ENCODE measurements around the gene COQ4. TPM values are rescaled to one million over a fixed set of nuclear protein-coding genes. Genes with fewer than 3 reads are reported as not detected.

Gene COQ4
- total RNA-seq, 2 experiments from 2014 or later: 33.9 to 35.6 TPM

DNA sequence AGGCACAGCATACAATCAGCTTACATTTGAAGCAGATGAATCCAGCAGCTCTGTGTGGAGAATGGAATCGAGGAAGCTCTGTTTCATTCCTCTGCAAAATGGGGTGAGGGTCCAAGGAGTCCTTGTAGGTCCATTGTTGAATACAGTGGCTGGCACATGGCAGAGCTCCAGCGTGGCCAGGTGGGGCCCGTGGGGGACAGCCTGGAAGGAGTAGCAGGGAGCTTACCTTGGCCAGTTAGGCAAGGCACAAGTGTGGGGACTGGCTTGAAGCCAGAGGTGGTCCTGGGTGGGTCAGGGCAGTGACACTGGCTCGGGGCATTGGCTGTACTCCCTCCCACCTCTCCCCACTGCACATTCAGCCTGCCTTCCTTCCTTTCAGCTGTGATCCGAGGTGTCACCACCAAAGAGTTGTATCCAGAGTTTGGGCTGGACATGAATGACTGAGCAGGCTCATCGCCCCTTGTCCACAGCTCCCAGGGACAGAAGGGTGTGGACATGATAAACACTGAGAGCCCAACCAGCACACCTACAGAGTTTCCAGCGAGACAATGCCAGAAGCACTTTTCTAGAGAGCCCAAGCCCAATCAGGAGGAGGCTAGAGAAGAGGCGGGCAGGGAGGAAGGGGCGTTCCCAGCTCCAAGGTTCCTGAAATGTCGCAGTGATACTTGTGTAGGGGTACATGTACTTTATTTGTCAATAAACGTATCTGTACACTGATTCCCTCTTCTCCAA lies 34.2 kb upstream of the COQ4 start:
- H3K9me3 Mint-ChIP-seq: no peaks in the 10 kb centered on the region
- no peak overlapping the region for H3K27ac Mint-ChIP-seq
- no peak overlapping the region for H3K4me3 Mint-ChIP-seq
- DNase-seq: no peak
- peaks cover 3% of the 10 kb centered on the region for H3K36me3 Mint-ChIP-seq (ENCODE audit: low read depth)
- no peaks in the 10 kb centered on the region for H3K27me3 Mint-ChIP-seq
- H3K4me1 Mint-ChIP-seq: no peaks in the 10 kb centered on the region
- ChIA-PET POLR2A (interaction anchor here (0.6 kb wide), 1 partner anchor 164 kb away, joined by 13 read pairs; no protein-coding TSS in a partner anchor), CTCF (interaction anchor here (0.6 to 1.4 kb wide), 3 partner anchors 10 to 21 kb away, joined by 3 to 4 read pairs (median 3); no protein-coding TSS in a partner anchor)

DNA sequence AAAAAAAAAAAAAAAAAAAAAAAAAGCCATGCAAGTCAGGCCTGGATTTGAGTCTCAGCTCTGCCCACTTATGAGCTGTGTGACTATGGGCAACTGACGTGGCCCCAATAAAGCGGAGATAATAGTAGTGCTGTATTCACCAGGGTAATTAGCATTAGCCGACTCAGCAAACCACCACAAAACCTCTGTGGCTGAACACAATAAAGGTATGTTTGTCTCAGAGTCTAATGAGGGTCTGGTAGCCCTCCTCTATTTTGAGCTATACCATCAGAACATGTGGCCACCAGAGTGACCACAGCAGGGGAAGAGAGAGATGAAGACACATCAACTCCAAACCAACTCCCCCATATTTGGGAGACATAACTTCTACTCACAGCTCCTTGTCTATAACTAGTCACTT lies 30.6 kb upstream of the COQ4 start:
- CTCF ChIA-PET: interaction anchor here (0.7 to 1.8 kb wide), 5 partner anchors 70 to 1052 kb away, joined by 3 to 7 read pairs (median 4); no protein-coding TSS in a partner anchor
- H3K36me3 Mint-ChIP-seq (ENCODE audit: low read depth): no peaks in the 10 kb centered on the region
- peaks cover 4% of the 10 kb centered on the region for H3K4me1 Mint-ChIP-seq
- no peaks in the 10 kb centered on the region for H3K27me3 Mint-ChIP-seq
- H3K4me3 Mint-ChIP-seq: no peak overlapping the region
- DNase-seq: no peak
- no peaks in the 10 kb centered on the region for H3K9me3 Mint-ChIP-seq
- POLR2A ChIA-PET: no interaction called here
- no peak overlapping the region for H3K27ac Mint-ChIP-seq

DNA sequence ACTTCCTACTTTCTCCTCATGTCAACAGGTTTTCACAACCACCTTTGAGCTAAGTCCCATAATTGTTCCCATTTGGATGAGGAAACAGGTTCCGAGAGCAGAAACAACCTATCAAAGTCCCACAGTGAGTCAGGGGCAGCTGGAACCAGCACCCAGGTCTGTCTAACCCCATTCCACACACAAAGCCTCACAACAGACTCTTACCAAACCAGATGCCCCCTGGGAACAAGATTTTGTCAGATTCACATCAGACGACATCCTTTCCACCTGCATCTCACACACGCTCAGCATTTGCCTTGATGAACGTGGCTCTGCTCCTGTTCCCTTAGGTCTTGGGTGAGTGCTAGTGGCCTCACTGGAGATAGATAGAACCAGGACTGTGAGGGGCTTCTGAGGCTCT lies 29.5 kb upstream of the COQ4 start:
- Mint-ChIP-seq H3K27ac (no peak overlapping the region), H3K36me3 (ENCODE audit: low read depth) (no peaks in the 10 kb centered on the region), H3K9me3 (no peaks in the 10 kb centered on the region), H3K27me3 (no peaks in the 10 kb centered on the region), H3K4me1 (peaks cover 4% of the 10 kb centered on the region), H3K4me3 (no peak overlapping the region)
- POLR2A ChIA-PET: no interaction called here
- CTCF ChIA-PET: interaction anchor here (1.6 to 1.8 kb wide), 2 partner anchors 119 to 146 kb away, joined by 6 to 7 read pairs; no protein-coding TSS in a partner anchor
- DNase-seq: no peak

GRCh38 chr9:128294142-128294541 lies 28.5 kb upstream of the COQ4 start:
- Mint-ChIP-seq H3K36me3 (ENCODE audit: low read depth) (no peaks in the 10 kb centered on the region), H3K4me3 (no peak overlapping the region), H3K9me3 (no peaks in the 10 kb centered on the region), H3K27ac (no peak overlapping the region), H3K4me1 (peaks cover 4% of the 10 kb centered on the region), H3K27me3 (no peaks in the 10 kb centered on the region)
- ChIA-PET POLR2A (no interaction called here), CTCF (interaction anchor here (1.0 to 1.2 kb wide), 2 partner anchors 149 to 190 kb away, joined by 3 to 4 read pairs; no protein-coding TSS in a partner anchor)
- no peak for DNase-seq

DNA sequence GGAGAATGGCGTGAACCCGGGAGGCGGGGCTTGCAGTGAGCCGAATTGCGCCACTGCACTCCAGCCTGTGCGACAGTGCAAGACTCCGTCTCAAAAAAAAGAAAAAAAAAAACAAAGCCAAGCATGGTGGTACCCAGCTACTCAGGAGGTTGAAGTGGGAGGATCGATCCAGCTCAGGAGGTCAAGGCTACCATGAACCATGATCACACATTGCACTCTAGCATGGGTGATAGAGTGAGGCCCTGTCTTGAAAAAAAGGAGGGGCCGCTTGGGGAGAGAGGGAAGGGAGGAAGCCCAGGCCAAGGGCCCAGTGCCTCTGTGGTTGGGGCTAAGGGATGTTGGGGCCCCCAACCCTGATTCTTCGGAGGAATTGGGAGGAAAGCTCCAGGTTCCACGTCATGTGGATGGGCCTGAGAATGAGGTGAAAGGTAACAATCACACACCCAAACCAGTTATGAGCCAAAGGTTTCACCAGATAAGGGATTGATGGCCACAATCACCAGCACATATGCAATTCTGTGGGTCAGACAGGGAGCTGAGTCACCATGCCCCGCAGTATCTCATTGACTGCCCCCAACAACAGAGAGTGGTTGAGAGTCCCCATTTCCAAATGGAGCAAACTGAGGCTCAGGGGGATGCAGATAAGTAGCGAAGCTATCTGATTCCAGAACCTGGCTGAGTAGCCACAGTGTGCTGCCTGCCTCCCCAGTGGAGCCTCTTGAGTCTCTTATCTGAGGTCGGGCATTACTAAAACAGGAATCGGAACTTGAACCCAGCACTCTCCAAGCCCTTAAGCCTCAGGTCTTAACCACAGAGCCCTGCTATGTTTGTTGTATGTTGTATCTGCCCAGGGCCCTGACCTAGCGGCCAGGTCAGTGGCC lies 26.1 kb upstream of the COQ4 start:
- peak overlapping the region; percentile 25 for H3K27ac Mint-ChIP-seq
- H3K27me3 Mint-ChIP-seq: no peaks in the 10 kb centered on the region
- H3K4me1 Mint-ChIP-seq: peaks cover 4% of the 10 kb centered on the region
- no peaks in the 10 kb centered on the region for H3K36me3 Mint-ChIP-seq (ENCODE audit: low read depth)
- no peak for DNase-seq
- CTCF ChIA-PET: interaction anchor here (1.0 to 2.3 kb wide), 9 partner anchors 8 to 117 kb away, joined by 3 to 6 read pairs (median 4); partner anchors contain the start of genes GOLGA2 and SWI5
- H3K4me3 Mint-ChIP-seq: no peak overlapping the region
- H3K9me3 Mint-ChIP-seq: no peaks in the 10 kb centered on the region
- POLR2A ChIA-PET: no interaction called here

DNA sequence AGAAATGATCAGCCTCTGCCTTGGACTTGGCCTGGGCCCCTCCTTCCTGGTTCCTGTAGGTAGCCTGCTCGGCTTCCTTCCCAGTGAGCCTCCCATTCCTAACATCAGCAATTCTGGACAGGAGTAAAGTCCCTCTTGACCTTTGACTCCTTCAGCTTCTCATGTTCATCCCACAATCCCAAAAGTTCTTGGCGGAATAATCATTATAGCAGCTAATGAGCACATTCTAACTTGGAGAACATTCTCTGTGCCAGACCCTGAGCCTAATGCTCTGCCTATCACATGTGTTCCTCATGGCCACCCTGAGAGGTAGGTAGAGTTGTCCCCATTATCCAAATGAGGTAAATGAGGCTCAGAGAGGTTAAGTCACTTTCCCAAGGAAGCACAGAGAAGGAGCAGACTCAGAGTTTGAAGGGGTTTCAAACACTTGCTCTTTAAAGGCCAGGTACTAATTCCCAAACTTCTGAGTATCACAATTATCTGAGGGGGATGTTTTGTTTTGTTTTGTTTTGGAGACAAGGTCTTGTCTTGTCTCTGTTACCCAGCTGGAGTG lies 25.3 kb upstream of the COQ4 start:
- H3K27ac Mint-ChIP-seq: no peak overlapping the region
- H3K4me3 Mint-ChIP-seq: no peak overlapping the region
- peaks cover 4% of the 10 kb centered on the region for H3K4me1 Mint-ChIP-seq

GRCh38 chr9:128298535-128299482 lies 23.8 kb upstream of the COQ4 start:
- POLR2A ChIA-PET: no interaction called here

More for the DNA sequence above, 25.3 kb upstream of the COQ4 start:
- H3K27me3 Mint-ChIP-seq: no peaks in the 10 kb centered on the region
- H3K9me3 Mint-ChIP-seq: no peaks in the 10 kb centered on the region
- POLR2A ChIA-PET: no interaction called here
- CTCF ChIA-PET: interaction anchor here (1.0 to 2.3 kb wide), 4 partner anchors 7 to 65 kb away, joined by 3 to 6 read pairs (median 4); no protein-coding TSS in a partner anchor
- no peaks in the 10 kb centered on the region for H3K36me3 Mint-ChIP-seq (ENCODE audit: low read depth)
- no peak for DNase-seq

GRCh38 chr9:128304136-128304970 lies 18.3 kb upstream of the COQ4 start:
- no peaks in the 10 kb centered on the region for H3K4me1 Mint-ChIP-seq
- H3K9me3 Mint-ChIP-seq: no peaks in the 10 kb centered on the region
- H3K27me3 Mint-ChIP-seq: no peaks in the 10 kb centered on the region
- H3K4me3 Mint-ChIP-seq: no peak overlapping the region
- no peak for DNase-seq
- peaks cover 5% of the 10 kb centered on the region for H3K36me3 Mint-ChIP-seq (ENCODE audit: low read depth)
- CTCF ChIA-PET: interaction anchor here (0.6 to 1.7 kb wide), 3 partner anchors 8 to 514 kb away, joined by 3 to 4 read pairs (median 4); no protein-coding TSS in a partner anchor
- H3K27ac Mint-ChIP-seq: no peak overlapping the region
- POLR2A ChIA-PET: interaction anchor here (0.6 kb wide), 1 partner anchor 9 kb away, joined by 3 read pairs; no protein-coding TSS in a partner anchor

More at GRCh38 chr9:128298535-128299482, 23.8 kb upstream of the COQ4 start:
- CTCF ChIA-PET: interaction anchor here (1.0 to 1.7 kb wide), 3 partner anchors 10 to 68 kb away, joined by 3 read pairs; no protein-coding TSS in a partner anchor
- DNase-seq: no peak
- H3K27ac Mint-ChIP-seq: no peak overlapping the region
- H3K4me3 Mint-ChIP-seq: no peak overlapping the region
- no peaks in the 10 kb centered on the region for H3K9me3 Mint-ChIP-seq
- peaks cover 4% of the 10 kb centered on the region for H3K4me1 Mint-ChIP-seq
- H3K36me3 Mint-ChIP-seq (ENCODE audit: low read depth): no peaks in the 10 kb centered on the region
- H3K27me3 Mint-ChIP-seq: no peaks in the 10 kb centered on the region

DNA sequence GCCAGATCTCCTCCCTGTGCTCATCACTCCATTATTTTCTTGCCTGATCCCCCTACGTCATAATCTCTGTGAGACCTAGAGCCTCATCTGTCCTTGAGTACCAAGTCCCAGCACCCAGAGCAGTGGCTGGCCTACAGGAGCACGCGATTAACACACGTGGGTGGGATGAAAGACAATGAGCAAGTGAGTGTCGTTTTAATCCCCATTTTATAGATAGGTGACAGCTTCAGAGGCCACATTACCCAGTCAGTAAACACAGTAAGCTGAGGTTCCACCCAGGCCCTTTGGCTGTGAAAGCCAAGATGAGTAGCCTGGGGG lies 17.7 kb upstream of the COQ4 start:
- Mint-ChIP-seq H3K9me3 (no peaks in the 10 kb centered on the region), H3K27me3 (no peaks in the 10 kb centered on the region), H3K36me3 (ENCODE audit: low read depth) (peaks cover 5% of the 10 kb centered on the region), H3K4me3 (no peak overlapping the region), H3K27ac (no peak overlapping the region), H3K4me1 (no peaks in the 10 kb centered on the region)
- ChIA-PET POLR2A (no interaction called here), CTCF (interaction anchor here (1.3 to 1.7 kb wide), 2 partner anchors 8 to 10 kb away, joined by 4 read pairs; no protein-coding TSS in a partner anchor)
- DNase-seq: no peak

- no peak overlapping the region for H3K4me3 Mint-ChIP-seq
- DNase-seq: no peak
- no peaks in the 10 kb centered on the region for H3K9me3 Mint-ChIP-seq
- ChIA-PET POLR2A (no interaction called here), CTCF (interaction anchor here (0.8 to 1.5 kb wide), 3 partner anchors 9 to 53 kb away, joined by 3 to 4 read pairs (median 4); no protein-coding TSS in a partner anchor)
- H3K4me1 Mint-ChIP-seq: no peaks in the 10 kb centered on the region
- H3K36me3 Mint-ChIP-seq (ENCODE audit: low read depth): peaks cover 5% of the 10 kb centered on the region
- no peaks in the 10 kb centered on the region for H3K27me3 Mint-ChIP-seq
- no peak overlapping the region for H3K27ac Mint-ChIP-seq
Observed at GRCh38 chr9:128309551-128309950, 13.1 kb upstream of the COQ4 start.

GRCh38 chr9:128310461-128310860 lies 12.2 kb upstream of the COQ4 start:
- DNase-seq: no peak
- H3K4me1 Mint-ChIP-seq: no peaks in the 10 kb centered on the region
- H3K27me3 Mint-ChIP-seq: no peaks in the 10 kb centered on the region
- H3K9me3 Mint-ChIP-seq: no peaks in the 10 kb centered on the region
- POLR2A ChIA-PET: interaction anchor here (0.5 kb wide), 1 partner anchor 1835 kb away, joined by 4 read pairs; no protein-coding TSS in a partner anchor
- H3K36me3 Mint-ChIP-seq (ENCODE audit: low read depth): peaks cover 5% of the 10 kb centered on the region
- H3K27ac Mint-ChIP-seq: no peak overlapping the region
- CTCF ChIA-PET: interaction anchor here (0.6 to 1.8 kb wide), 3 partner anchors 14 to 121 kb away, joined by 3 to 6 read pairs (median 5); partner anchors contain the start of gene URM1
- no peak overlapping the region for H3K4me3 Mint-ChIP-seq
